Measurements from ENCODE around the gene PITX2.

DNA sequence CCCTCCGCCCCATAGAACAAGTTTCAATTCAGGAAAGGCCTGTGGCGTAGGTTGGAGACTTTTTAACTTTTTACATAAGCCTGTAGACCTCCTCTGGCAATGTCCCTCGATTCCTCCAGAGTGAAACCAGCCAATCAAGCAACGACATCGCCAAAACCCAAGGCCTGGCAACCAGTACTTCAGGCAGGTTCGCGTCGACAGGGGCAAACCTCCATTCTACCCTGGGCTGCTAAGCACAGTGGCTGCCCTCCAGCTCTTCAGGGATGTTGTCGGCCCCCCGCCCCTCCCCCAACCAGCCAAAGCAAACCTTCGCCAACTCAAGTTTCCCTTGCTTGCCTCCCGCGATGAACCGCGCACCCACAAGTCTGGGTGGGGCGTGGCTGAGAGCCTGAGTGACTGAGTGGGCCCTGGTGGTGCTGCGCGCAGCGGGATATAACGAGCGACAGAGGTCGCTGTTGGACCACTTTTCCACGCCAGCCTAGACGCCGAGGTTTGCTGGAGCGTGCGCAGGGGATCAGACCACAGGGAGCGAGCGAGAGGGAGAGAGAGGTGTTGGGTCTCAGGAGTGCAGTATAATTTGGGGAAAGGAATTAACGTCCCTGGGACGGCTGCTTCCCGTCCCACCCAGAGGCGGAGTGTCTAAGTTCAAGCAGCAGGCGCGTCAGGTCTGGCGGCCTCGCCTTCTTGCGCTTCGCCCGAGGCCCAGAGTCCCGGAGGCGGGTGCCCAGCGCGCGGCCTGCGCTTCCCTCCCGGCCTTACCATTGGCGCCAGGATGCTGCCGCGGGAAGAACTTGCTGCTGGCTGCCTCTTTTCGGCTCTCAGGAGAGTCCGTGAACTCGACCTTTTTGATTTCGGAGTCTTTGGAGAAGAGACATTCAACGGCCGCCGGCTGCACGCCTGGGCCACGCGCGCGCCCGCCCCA lies 9.0 kb upstream of the PITX2 start:
- TF ChIP-seq, protein P1, sequence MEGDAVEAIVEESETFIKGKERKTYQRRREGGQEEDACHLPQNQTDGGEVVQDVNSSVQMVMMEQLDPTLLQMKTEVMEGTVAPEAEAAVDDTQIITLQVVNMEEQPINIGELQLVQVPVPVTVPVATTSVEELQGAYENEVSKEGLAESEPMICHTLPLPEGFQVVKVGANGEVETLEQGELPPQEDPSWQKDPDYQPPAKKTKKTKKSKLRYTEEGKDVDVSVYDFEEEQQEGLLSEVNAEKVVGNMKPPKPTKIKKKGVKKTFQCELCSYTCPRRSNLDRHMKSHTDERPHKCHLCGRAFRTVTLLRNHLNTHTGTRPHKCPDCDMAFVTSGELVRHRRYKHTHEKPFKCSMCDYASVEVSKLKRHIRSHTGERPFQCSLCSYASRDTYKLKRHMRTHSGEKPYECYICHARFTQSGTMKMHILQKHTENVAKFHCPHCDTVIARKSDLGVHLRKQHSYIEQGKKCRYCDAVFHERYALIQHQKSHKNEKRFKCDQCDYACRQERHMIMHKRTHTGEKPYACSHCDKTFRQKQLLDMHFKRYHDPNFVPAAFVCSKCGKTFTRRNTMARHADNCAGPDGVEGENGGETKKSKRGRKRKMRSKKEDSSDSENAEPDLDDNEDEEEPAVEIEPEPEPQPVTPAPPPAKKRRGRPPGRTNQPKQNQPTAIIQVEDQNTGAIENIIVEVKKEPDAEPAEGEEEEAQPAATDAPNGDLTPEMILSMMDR (IDR thresholded peaks at IDR 0.05): peak; percentile 99
- no peak for TF ChIP-seq EZH2 (IDR thresholded peaks at IDR 0.05)
- TF ChIP-seq EZH2phosphoT487 (IDR thresholded peaks at IDR 0.05): no peak

Data from neural progenitor cell (in vitro differentiated cells).